GM12878 (cell line): ENCODE measurements around the gene FBXO17.

Source experiments
- BMI1 ChIP-seq: fragments of 450-650 bp; IDR thresholded peaks from 2 replicates; pipeline ENCODE4 v1.6.1; 2016; ENCODE audit warnings: mild to moderate bottlenecking, moderate library complexity, borderline replicate concordance
- CHD2 ChIP-seq: IDR thresholded peaks from 2 replicates; pipeline ENCODE4 v1.6.1; 2011; ENCODE audit warnings: low read depth, low read length, improper control_type of control experiment, borderline replicate concordance
- EZH2 ChIP-seq: IDR thresholded peaks from 2 replicates; pipeline ENCODE4 v1.6.1; 2012; ENCODE audit warnings: low read depth, mild to moderate bottlenecking, control low read depth, inconsistent platforms, low read length, borderline replicate concordance; ENCODE audit not compliant: control insufficient read depth
- HDGF ChIP-seq: fragments of 450-650 bp; IDR thresholded peaks from 2 replicates; pipeline ENCODE4 v1.6.1; 2016; ENCODE audit warnings: antibody characterized with exemption
- NRF1 ChIP-seq: conservative IDR thresholded peaks from 2 replicates; pipeline ENCODE4 v1.6.1; 2011; ENCODE audit warnings: mild to moderate bottlenecking, low read depth, low read length, improper control_type of control experiment
- POLR2AphosphoS5 ChIP-seq: IDR thresholded peaks from 2 replicates; pipeline ENCODE4 v1.6.1; 2011; ENCODE audit warnings: mild to moderate bottlenecking, low read length, inconsistent platforms
- TF ChIP-seq, protein P1 (sequence below), 3 experiments: IDR thresholded peaks in 2 of 3; conservative IDR thresholded peaks in 1 of 3; 2 replicates each; pipeline ENCODE4 v1.5.1; 2011; ENCODE audit warnings: low read depth in 3 of 3, low read length in 3 of 3, mild to moderate bottlenecking in 3 of 3, control low read depth in 2 of 3, moderate library complexity in 2 of 3, inconsistent platforms in 1 of 3, mixed read lengths in 1 of 3; ENCODE audit not compliant: control insufficient read depth in 2 of 3, insufficient read depth in 1 of 3; ENCODE audit errors: extremely low read depth in 1 of 3

- TF ChIP-seq POLR2AphosphoS5, result no peak
- no peak for TF ChIP-seq EZH2
- no peak for TF ChIP-seq CHD2
- no peak for TF ChIP-seq BMI1
- TF ChIP-seq, protein P1, sequence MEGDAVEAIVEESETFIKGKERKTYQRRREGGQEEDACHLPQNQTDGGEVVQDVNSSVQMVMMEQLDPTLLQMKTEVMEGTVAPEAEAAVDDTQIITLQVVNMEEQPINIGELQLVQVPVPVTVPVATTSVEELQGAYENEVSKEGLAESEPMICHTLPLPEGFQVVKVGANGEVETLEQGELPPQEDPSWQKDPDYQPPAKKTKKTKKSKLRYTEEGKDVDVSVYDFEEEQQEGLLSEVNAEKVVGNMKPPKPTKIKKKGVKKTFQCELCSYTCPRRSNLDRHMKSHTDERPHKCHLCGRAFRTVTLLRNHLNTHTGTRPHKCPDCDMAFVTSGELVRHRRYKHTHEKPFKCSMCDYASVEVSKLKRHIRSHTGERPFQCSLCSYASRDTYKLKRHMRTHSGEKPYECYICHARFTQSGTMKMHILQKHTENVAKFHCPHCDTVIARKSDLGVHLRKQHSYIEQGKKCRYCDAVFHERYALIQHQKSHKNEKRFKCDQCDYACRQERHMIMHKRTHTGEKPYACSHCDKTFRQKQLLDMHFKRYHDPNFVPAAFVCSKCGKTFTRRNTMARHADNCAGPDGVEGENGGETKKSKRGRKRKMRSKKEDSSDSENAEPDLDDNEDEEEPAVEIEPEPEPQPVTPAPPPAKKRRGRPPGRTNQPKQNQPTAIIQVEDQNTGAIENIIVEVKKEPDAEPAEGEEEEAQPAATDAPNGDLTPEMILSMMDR (IDR thresholded peaks at IDR 0.05 in 2 of 3, conservative IDR thresholded peaks at IDR 0.05 in 1 of 3; ENCODE audit: control insufficient read depth in 2 of 3, extremely low read depth in 1 of 3, insufficient read depth in 1 of 3, low read depth in 3 of 3, low read length in 3 of 3), result no peak
- TF ChIP-seq HDGF, result no peak
- no peak for TF ChIP-seq NRF1
Observed at GRCh38 chr19:38922482-38922881, 53.1 kb downstream of the FBXO17 start.
